Left lung (tissue), 10 donors: ENCODE data around the gene NCK2. TPM values are rescaled to one million over a fixed set of nuclear protein-coding genes. Genes with fewer than 3 reads are reported as not detected.

ENCODE experiments used
- ATAC-seq: fragments of 200-7000 bp; cut with Tn5 transposase; one replicate; pipeline ENCODE4 v1.9.1; 2020; ENCODE audit warnings: moderate library complexity
- DNase-seq, 4 donors: peaks; one replicate each; pipeline ENCODE4 v3.0.0-alpha.2; 2013 to 2020
- H3K27ac ChIP-seq, 2 donors: fragments of 200-600 bp; sonication (generic) in 1 of 2; one replicate each; pipeline versions ENCODE4 v1.5.0 to v1.8.0; 2020 to 2021
- H3K27me3 ChIP-seq, 2 donors: fragments of 200-600 bp; sonication (generic) in 1 of 2; one replicate each; pipeline versions ENCODE4 v1.5.0 to v1.8.0; 2020 to 2021
- H3K36me3 ChIP-seq, 2 donors: fragments of 200-600 bp; sonication (generic) in 1 of 2; one replicate each; pipeline versions ENCODE4 v1.5.0 to v1.8.0; 2020 to 2021
- H3K4me1 ChIP-seq, 2 donors: fragments of 200-600 bp; one replicate each; pipeline ENCODE4 v1.8.0; 2021
- H3K4me3 ChIP-seq, 2 donors: fragments of 200-600 bp; sonication (generic) in 1 of 2; one replicate each; pipeline versions ENCODE4 v1.5.0 to v1.8.0; 2020 to 2021; ENCODE audit warnings: mild to moderate bottlenecking in 1 of 2
- H3K9me3 ChIP-seq, 2 donors: fragments of 200-600 bp; sonication (generic) in 1 of 2; one replicate each; pipeline versions ENCODE4 v1.5.0 to v1.8.0; 2020 to 2021
- CTCF ChIP-seq, 2 donors: fragments of 200-600 bp; sonication (generic) in 1 of 2; IDR thresholded peaks; one replicate each; pipeline versions ENCODE4 v1.5.0 to v1.8.0; 2021; ENCODE audit warnings: antibody characterized with exemption in 2 of 2
- intact Hi-C, 2 donors: fragments of 100-400 bp; cut with DNase I; formaldehyde crosslinking; loops; one replicate each; pipeline versions ENCODE4 v1.11.2 to v1.14.2; 2022
- polyA plus RNA-seq, 6 donors: library from polyadenylated mRNA; unstranded; fragments of 120-200 nt; gene quantifications; one replicate each; pipeline ENCODE4 v1.2.1, GENCODE V29; 2013; ENCODE audit not compliant: insufficient read length in 6 of 6
- total RNA-seq, 2 donors: library from RNA; stranded (reverse); fragmentation: NEBNext Ultra II Directional; extraction: Animal tissue kit (Norgen Biotek cat#: 25700); gene quantifications; one replicate each; pipeline ENCODE4 v1.2.1, GENCODE V29; 2021
- donor health status: DM: no; HTN: yes; CAD: no.
- donor health status: DM: no; HTN: no; CAD: no.

NCK2 gene
- total and polyA plus RNA-seq, 8 donors, result 37.6 to 88.5 (median 71.7) TPM

GRCh38 chr2:105790461-105791149 is 45.9 kb downstream of the NCK2 start:
- intact Hi-C loops, result no loop called here
- peak overlapping the region in 1 of 2 donors; percentile 30 for H3K27ac ChIP-seq
- TF ChIP-seq CTCF (IDR thresholded peaks at IDR 0.05), result no peak
- ATAC-seq (peak; percentile 30), DNase-seq (no peak)
- H3K9me3 ChIP-seq, result no peaks in the 10 kb centered on the region
- no peak overlapping the region for H3K4me3 ChIP-seq
- no peaks in the 10 kb centered on the region for H3K36me3 ChIP-seq
- peaks cover 12 to 81% of the 10 kb centered on the region in 2 donors for H3K4me1 ChIP-seq
- H3K27me3 ChIP-seq, result no peaks in the 10 kb centered on the region

- H3K27me3 ChIP-seq, result no peaks in the 10 kb centered on the region
- H3K4me3 ChIP-seq, result no peak overlapping the region
- TF ChIP-seq CTCF (IDR thresholded peaks at IDR 0.05), result no peak
- H3K4me1 ChIP-seq, result peaks cover 16 to 83% of the 10 kb centered on the region in 2 donors
- no peaks in the 10 kb centered on the region for H3K9me3 ChIP-seq
- no peak for ATAC-seq
- H3K36me3 ChIP-seq, result no peaks in the 10 kb centered on the region
- H3K27ac ChIP-seq, result no peak overlapping the region
- no peak for DNase-seq
- intact Hi-C loops, result no loop called here
These were observed 46.5 kb downstream of the NCK2 start for GRCh38 chr2:105791229-105791628.

- intact Hi-C loops, result no loop called here
- TF ChIP-seq CTCF (IDR thresholded peaks at IDR 0.05), result no peak
- DNase-seq (no peak), ATAC-seq (no peak)
- H3K4me3 ChIP-seq, result no peak overlapping the region
- H3K27me3 ChIP-seq, result no peaks in the 10 kb centered on the region
- no peaks in the 10 kb centered on the region for H3K9me3 ChIP-seq
- no peaks in the 10 kb centered on the region for H3K36me3 ChIP-seq
- H3K4me1 ChIP-seq, result peaks cover 29 to 83% of the 10 kb centered on the region in 2 donors
- H3K27ac ChIP-seq, result no peak overlapping the region
These were observed 47.8 kb downstream of the NCK2 start for GRCh38 chr2:105792561-105792960.

GRCh38 chr2:105793196-105793975 is 48.7 kb downstream of the NCK2 start:
- Histone ChIP-seq H3K27me3 (no peaks in the 10 kb centered on the region), H3K36me3 (no peaks in the 10 kb centered on the region), H3K4me1 (peaks cover 31 to 83% of the 10 kb centered on the region in 2 donors), H3K4me3 (no peak overlapping the region), H3K9me3 (no peaks in the 10 kb centered on the region), H3K27ac (no peak overlapping the region)
- intact Hi-C loops, result no loop called here
- DNase-seq (no peak), ATAC-seq (no peak)
- no peak for TF ChIP-seq CTCF (IDR thresholded peaks at IDR 0.05)

- intact Hi-C loops, result no loop called here
- Histone ChIP-seq H3K4me3 (no peak overlapping the region), H3K27me3 (no peaks in the 10 kb centered on the region), H3K27ac (peak overlapping the region in 1 of 2 donors; percentile 83), H3K9me3 (no peaks in the 10 kb centered on the region), H3K36me3 (no peaks in the 10 kb centered on the region), H3K4me1 (peaks cover 37 to 83% of the 10 kb centered on the region in 2 donors)
- DNase-seq, result no peak
- TF ChIP-seq CTCF (IDR thresholded peaks at IDR 0.05), result no peak
- no peak for ATAC-seq
These were observed 50.3 kb downstream of the NCK2 start for GRCh38 chr2:105794926-105795574.
